H1 (cell line): ENCODE measurements around the gene MPP3. TPM values are rescaled to one million over a fixed set of nuclear protein-coding genes. Genes with fewer than 3 reads are reported as not detected.

ENCODE experiments used
- SRF ChIP-seq: IDR thresholded peaks from 2 replicates; pipeline ENCODE4 v1.6.1; 2011; ENCODE audit warnings: mild to moderate bottlenecking, low read depth, low read length, moderate library complexity
- SUZ12 ChIP-seq: fragments of 200-600 bp; sonication (generic); IDR thresholded peaks from 2 replicates; pipeline ENCODE4 v1.6.1; 2012; ENCODE audit warnings: mild to moderate bottlenecking, inconsistent platforms, low read length, moderate library complexity, mixed read lengths
- TEAD4 ChIP-seq: IDR thresholded peaks from 2 replicates; pipeline ENCODE4 v1.6.1; 2012; ENCODE audit warnings: low read depth, low read length, inconsistent platforms, mixed read lengths
- polyA plus RNA-seq, 7 experiments: library from polyadenylated mRNA; depleted of rRNA in 3 of 7; stranded (reverse) in 5 of 7; unstranded in 2 of 7; fragments of >200 nt in 5 of 7; fragments of 200-250 nt in 2 of 7; gene quantifications; 1 replicate in 5 of 7; 2 replicates in 1 of 7; 4 replicates in 1 of 7; pipeline versions ENCODE4 v1.2.1 to v1.2.3, GENCODE V29; 2011 to 2013; ENCODE audit warnings: missing spikeins in 2 of 7, mixed read lengths in 2 of 7
- total RNA-seq: library from RNA; stranded (reverse); fragmentation: NEBNext Ultra II Directional; extraction: Animal tissue kit (Norgen Biotek cat#: 25700); gene quantifications from 2 replicates; pipeline ENCODE4 v1.2.1, GENCODE V29; 2021

The MPP3 gene
- total and polyA plus RNA-seq, 2 of the 8 experiments (the other 6 are each of a cell fraction or from before 2014, with no cell fraction given): 3.1 to 6.1 TPM

- TF ChIP-seq SUZ12 (no peak), TEAD4 (no peak), SRF (no peak)
Observed at GRCh38 chr17:43772877-43773648, 59.9 kb downstream of the MPP3 start (continued).
